D341Med (cell line): ENCODE measurements around the gene FEN1.

Experiments used
- DNase-seq: peaks from one replicate; pipeline ENCODE4 v3.0.0; 2012; ENCODE audit warnings: low spot score

The FEN1 gene, protein sequence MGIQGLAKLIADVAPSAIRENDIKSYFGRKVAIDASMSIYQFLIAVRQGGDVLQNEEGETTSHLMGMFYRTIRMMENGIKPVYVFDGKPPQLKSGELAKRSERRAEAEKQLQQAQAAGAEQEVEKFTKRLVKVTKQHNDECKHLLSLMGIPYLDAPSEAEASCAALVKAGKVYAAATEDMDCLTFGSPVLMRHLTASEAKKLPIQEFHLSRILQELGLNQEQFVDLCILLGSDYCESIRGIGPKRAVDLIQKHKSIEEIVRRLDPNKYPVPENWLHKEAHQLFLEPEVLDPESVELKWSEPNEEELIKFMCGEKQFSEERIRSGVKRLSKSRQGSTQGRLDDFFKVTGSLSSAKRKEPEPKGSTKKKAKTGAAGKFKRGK

DNA sequence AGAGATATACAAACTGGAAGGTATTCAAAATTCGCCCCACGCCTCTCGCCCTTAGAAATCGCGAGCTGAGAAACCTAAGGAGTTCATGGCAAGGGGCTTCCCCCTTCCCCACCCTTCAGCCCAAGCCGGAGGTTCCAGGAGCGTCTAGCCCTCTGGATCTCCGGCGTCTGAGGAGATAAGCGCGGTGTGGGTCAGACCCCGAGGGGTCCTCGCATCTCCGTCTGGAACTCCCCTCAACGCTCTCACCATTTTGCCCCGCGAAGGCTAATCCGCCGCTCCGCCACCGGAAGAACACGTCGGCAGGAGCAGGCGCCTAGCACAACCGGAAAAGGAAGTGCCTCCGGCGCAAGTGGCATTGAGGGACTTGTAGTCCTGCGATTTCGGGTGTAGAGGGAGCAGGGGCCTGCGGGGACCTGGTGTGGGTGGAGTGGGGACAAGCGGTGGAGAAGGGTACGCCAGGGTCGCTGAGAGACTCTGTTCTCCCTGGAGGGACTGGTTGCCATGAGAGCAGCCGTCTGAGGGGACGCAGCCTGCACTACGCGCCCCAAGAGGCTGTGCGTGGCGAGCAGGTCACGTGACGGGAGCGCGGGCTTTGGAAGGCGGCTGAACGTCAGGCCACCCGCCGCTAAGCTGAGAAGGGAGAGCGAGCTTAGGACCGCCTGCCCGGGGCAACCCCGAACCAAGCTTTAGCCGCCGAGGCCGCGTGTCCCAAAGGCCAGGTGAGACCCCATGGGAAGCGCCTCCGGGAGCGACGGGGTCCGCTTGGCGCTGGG is at the start of gene FEN1, which contains the start of gene TMEM258:
Gene FEN1, plus strand, starts transcription at position 602 of the 773 bp plus-strand sequence. CDS start 2,451 bp downstream, outside the sequence.
Gene TMEM258, minus strand, starts transcription at position 290 of the 773 bp plus-strand sequence. Its CDS starts 41 bp downstream, at position 249.
- DNase-seq, result peak; percentile 92

DNA sequence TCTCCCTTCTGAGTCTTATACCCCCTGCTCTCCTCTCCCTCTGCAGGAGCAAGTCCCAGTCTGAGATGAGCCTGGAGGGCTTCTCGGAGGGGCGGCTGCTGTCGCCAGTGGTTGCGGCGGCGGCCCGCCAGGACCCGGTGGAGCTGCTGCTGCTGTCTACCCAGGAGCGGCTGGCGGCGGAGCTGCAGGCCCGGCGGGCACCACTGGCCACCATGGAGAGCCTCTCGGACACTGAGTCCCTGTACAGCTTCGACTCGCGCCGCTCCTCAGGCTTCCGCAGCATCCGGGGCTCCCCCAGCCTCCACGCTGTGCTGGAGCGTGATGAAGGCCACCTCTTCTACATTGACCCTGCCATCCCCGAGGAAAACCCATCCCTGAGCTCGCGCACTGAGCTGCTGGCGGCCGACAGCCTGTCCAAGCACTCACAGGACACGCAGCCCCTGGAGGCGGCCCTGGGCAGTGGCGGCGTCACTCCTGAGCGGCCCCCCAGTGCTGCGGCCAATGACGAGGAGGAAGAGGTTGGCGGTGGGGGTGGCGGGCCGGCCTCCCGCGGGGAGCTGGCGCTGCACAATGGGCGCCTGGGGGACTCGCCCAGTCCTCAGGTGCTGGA is 49.1 kb upstream of the FEN1 start:
- DNase-seq, result no peak

DNA sequence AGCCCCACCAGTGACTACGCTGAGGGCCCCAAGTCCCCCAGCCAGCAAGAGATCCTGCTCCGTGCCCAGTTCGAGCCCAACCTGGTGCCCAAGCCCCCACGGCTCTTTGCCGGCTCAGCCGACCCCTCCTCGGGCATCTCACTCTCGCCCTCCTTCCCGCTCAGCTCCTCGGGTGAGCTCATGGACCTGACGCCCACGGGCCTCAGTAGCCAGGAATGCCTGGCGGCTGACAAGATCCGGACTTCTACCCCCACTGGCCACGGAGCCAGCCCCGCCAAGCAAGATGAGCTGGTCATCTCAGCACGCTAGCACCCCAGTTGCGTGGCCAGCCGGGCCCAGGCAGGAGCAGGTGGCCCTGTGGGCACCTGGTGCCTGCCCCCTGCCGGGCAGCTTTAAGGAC is 48.5 kb upstream of the FEN1 start:
- DNase-seq, result no peak

DNA sequence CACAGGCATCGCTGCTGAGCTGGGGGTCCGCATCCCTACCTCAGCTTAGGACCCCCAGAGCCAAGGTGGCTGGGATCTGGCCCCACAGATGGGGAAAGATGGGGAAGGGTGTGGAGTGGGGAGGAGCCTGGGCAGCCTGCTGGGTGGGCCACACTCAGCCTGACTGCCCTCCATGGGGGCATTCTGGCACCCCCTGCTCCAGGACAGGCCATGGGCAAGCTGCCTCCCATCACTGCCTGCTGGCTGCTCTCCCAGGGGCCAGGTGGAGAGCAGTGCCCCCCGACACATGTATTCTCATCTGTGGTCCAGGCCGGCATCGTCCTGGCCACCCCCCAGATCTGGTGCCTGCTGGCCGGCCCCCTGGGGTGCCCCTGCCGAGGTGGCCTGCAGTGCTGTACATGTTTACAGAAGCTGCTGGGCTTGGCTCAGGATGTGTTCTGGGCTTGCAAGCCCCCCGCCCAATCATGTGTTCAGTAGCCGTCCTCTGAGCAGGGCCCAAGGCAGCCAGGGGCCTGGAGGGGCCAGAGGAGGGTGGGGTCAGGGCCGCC is 48.0 kb upstream of the FEN1 start:
- DNase-seq, result no peak

DNA sequence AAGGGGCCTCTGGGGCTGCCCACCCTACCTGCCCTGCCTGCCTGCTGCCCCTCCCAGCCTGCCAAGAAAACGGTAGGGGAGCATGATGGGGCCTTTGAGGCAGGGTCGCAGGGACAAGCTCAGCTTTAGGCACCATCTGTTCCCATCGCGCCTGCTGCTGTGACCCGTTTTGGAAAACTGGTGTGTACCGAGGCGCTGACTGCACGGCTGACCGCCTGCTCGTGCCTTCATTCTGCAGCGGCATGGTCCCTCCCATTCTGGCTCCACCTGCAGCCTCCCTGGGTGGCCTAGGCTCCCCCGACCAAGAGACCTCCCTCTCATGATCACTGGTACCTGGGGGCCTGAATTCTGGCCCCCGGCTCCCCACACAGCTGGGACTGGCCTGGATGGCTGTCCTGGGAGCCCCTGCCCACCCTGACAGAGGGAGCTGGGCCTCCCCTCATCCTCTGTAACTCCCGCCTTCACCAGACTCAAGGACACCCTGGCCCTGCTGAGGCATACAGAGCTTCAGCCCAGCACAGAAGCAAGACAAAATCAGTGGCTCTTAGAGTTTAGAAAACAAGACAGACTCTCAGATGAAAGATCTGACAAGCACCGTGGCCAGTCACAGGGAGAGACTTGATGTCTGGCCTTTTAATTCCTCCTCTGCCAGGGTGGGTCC is 46.8 kb upstream of the FEN1 start:
- DNase-seq, result no peak

DNA sequence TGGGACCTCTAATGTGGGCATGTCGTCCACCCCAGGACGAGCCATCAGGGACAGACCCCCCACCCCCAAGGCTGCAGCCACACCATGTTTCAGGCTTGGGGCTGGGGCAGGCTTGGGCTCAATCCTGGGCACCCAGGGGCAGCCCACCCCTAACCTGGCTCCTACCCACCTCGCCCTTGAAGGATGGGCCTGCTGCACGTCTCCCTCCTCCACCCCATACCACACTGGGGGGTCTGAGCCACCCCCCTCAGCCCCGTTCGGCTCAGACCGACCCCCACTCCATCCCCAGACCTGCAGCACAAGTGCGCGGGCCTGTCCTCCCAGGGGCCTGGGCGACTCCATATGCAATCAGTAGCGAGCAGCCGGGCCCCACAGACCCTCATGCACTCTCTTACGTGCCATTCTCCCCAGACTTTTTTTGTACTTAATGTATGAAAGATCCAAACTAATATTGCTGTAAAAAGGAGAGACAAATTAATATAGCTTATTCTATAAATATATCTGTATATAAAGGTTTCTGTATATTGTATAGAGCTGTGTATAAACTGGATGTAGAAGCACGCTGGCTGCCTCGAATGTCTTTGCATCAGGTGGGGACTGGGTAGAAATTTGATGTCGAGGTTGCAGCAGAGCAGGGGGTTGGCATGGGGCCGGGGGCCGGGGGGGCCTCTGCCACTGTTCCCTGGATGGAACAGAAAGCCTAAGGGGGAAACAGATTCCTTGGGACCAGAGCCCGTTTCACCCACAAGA is 46.1 kb upstream of the FEN1 start:
- no peak for DNase-seq

DNA sequence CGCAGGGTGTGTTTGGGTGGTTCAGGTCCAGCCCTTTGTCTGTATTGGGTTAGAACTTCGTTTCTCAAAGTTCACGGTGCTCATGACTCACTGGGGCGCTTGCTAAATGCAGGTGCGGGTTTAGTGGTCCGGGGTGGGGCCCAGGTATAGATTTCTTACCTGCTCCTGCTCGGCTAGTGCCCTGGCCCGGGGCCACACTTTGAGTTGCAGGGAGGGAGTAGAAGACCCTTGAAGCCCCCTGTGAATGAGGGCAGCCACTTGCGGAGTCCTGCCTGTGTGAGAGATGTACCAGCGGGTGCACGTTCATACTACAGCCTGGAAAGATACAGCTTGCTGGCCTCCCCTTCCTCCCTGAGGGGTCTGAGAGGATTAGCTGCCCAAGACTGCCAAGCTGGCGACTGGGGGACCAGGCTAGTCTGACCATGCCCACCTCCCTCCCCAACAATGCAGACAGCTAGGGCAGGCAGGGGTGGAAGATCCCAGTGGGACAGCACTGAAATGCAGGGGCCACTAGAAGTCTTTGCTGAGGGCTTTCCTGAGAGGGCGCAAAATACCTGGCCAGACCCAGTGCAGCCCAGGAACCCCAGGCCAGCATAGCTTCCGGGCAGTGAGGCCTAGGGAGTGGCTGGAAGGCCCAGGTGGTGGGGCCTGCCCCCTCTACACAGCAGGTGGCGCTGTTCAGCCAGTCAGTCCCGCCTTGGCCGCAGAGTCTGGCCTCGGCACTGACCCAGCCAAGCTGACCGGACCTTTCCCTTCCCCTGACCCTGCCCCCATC is 45.3 kb upstream of the FEN1 start:
- peak; percentile 87 for DNase-seq

DNA sequence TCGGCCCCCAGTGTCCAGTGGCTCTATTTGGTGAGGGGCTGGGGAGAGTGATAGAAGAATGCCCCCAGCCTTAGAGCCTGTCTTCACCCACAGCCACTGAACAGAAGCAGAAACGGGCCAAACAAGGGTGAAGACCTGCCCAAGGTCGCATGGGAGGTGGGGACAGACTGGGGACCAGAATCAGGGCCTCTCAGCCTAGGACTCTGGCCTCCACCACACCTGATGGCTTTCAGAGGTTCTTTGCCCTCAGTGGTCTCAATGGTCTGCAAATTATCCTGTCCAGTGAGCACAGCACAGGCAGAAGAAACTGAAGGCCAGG is 44.8 kb upstream of the FEN1 start:
- no peak for DNase-seq

DNA sequence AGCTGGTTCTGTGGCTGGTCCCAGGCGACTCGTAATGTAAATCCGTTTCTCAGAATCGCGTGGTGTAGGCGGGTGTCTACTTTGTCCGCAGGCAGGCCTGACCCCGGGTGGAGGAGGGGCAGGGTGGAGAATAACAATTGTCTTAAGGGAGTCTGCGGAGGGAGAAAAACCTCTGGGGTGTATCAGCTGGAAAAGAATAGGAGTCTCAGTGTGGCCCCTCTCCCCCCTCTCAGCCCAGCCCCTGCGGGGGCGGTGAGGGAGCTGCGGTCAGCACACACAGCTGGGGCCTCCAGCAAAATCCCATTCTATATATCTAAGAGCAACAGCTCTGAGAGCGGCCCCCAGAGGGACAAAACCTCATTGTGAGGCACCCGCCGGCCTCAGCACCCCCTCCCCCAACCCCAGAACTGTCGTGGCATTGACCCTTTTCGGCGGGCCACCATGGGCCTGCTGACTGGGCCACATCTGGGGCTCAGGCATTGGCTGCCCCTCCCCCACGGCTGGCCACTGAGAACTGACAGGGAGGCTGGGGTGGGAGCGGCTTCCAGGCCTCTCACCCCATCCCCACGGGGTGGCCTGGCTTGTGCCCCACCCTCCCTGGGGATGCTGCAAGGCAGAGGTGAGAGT is 43.0 kb upstream of the FEN1 start:
- DNase-seq, result no peak

DNA sequence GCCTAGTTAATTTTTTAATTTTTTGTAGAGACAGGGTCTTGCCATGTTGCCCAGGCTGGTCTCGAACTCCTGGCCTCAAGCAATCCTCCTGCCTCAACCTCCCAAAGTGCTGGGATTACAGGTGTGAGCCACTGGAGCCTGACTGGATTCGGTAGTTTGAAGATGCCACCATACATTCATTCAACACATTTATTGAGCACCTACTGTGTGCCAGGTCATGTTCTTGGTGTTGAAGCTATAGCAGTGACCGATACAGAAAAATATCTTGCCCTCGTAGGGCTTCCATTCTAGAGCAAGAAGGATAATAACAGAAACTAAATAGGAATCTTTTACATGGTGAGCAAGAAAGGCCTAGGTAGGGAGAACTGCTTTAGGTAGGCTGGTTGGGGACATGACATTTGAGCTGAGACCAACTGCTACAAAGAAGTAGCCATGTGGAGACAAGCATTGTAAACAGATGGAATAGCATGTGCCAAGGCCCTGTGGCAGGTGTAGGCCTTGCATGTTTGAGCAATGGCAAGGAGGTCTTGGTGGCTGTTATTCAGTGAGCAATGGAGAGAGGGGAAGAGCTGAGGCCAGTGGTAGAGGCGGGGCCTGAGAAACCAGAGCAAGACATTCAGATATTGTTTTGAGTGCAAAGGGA is 42.0 kb upstream of the FEN1 start:
- no peak for DNase-seq

DNA sequence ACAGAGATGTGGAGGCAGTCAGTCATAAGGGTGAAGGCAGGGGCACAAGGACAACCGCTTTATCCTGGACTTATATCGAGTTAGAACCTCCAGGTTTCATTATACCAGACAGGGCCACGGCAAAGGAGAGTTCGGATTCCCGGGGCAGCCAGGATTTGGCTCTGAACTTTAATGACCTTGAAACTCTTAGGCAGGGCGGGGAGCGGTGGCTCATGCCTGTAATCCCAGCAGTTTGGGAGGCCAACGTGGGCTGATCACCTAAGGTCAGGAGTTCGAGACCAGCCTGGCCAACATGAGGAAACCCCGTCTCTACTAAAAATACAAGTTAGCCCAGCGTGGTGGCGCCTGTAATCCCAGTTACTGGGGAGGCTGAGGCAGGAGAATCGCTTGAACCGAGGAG is 41.3 kb upstream of the FEN1 start:
- DNase-seq, result no peak

DNA sequence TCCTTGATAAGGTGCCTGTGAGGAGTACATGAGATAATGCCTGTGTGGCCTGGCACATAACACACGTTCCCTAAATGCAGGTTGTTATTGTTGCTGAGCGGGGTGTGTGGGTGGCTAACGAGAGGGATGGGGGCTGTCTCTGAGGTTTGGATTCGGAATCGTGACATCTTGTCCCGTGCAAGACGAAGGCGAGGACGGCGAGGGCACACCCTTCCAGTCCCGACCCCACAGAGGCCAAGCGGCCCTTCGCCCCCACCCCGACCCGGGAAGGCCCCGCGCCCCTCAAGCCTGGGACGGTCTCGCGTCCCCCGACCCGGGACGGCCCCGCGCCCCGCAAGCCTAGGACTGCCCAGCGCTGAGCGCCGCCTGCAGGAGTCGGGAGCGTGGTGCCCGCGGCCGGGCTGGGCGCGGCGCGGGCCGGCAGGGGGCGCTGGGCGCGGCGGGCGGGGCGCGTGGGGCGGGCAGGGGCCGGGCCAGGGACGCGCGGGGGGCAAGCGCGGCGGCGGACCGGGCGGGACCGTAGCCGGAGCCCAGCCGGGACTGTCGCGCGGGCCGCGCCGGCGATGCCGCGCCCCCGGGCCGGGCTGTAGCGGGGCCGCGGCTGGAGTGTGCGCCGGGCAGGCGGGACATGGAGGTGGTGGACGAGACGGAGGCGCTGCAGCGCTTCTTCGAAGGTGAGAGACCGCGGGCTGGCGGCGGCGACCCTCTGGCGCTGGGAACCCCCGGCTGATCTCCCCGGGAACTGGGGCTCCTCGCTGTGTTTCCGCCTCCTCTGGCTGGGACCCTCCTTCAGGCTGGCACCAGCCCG is 40.4 kb upstream of the FEN1 start, which contains the start of gene MYRF:
Gene MYRF, plus strand, starts transcription at position 520 of the 808 bp plus-strand sequence. Its CDS starts 109 bp downstream, at position 629.
- peak; percentile 92 for DNase-seq

DNA sequence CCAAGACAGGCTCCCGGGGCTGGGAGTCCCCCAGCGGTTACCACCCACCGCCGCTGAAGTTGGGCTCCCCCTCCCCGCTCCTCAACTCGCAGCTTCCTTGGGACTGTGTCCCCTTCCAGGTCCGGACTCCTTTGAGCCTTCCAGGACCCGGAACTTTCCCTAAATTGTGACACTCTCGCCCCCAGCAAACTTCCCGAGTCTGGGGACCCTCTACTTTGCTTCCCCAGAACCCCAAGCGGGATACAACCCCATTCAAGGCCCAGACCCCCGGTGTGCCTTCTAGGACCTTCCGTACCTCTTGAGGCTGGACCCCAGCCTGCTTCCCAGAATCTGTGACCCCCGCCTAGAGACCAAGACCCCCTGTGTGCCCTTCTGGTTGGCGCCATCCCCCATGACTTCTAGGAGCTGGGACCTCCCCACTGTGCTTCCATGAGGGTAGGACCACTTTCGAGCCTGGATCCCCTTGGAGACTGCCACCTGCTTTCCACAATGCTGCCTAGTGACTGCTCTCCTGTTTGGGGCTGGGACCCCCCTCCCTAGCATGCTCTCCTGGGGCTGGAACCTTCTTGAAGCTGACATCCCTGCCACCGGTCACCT is 39.7 kb upstream of the FEN1 start:
- no peak for DNase-seq

DNA sequence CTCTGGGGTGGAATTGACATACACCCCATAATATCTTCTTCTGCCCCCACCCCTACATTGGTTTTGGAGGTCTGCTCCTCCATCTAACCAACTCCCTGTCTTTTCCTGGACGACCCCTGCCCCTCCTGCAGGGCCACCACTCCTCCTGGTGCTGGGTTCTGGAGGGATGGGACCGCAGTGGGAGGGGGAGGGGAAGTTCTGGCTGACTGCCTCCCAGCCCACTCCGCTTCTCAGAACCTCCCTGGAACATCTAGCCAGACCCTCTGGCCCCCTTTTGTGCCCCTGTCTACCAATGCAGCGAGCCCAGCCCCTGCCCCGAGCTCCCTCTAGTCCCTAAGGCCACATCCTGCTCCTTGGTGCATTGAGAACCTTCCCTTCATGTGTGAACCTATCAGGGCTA is 39.0 kb upstream of the FEN1 start:
- no peak for DNase-seq

DNA sequence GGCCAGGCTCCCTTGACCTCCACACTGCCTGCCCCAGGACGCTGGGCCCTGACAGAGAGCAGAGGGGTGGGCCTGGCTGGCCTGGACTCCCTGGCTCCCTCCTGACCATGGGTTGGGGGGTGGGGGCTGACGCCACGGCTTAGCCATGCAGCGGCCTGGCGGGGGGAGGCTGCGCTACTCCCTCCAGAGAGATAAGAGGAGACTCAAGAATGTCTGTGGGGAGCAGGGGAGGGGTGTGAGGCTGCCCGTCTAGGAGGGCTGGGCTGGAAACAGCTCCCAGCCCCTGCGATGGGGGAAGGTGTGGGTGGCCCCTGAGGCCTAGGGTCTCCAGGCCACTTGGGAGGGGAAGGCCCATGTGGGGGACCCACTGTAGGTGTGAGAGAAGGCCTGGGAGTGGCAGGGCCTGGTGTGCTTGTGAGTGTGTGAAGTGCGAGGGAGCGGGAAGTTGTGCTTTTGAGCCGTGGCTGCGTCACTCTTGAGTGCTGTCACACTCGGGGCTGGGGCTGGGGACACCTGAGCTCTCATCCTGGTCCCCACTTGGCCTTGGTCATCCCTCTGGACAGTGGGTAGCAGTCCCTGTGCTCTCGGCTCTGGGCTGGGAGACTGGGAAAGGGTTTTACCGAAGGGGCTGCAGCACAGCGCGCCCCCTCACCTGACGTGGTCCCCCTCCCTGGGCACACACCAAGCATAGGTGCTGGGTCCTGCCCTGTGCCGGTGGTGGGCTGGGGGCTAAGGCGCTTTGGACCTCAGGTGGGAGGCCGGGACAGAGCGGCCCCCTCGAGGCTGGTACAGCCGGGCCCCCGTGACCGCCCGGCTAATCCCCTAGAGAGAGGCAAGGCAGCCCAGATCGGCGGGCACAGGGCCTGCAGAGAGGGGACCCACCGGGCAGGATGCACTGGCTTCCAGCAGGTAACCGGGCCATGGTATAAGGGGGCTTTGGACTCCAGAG is 37.9 kb upstream of the FEN1 start:
- DNase-seq, result no peak

DNA sequence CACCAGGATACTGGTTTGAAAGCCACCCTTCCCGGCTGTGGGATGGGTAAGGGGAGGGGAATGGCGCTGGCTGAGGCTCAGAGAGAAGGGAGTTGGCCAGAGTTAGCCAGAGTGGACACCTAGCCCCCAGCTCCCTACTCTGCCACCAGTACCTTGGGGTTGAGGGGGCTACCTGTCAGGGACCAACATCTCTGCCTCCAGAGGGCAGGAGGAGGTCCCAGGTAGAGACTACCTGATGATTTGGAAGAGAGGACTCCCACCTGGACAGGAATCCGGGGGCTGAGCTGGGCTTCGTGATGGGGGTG is 36.6 kb upstream of the FEN1 start:
- DNase-seq, result no peak
